ENCODE results near the gene RHOB.

DNA sequence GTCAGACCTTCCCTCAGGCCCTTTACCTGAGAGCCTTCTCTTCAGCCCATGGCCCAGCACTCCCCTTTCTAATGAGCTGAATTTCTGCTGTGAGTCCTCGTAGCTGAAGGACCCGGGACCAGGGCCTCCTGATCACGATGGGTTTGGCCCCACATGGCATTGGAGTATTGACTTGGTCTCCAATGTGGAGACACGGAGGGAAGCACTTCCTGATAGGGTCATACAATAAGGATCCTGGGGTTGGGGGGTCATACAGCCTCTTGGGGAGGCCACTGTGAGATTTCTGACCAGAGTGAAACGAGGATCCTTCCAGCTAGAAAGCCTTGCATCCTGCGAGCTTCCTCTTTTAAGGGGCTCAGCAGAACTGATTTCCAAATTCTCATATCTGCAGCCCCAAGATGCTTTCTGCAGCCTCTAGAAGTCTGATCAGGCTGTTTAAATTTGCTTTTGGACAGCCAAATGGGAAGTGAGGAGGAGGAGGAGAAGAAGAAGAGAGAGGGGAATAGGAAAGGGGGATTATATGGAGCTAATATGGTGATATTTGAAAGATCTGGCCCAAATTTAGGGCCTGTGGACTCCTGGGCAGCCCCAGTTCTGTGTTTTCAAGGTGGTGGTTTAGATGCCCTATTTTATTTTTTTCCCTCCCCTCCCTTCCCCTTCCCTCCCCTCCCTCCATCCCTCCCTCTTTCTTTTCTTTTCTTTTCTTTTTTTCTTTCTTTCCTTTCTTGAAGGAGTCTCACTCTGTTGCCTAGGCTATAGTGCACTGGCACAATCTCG, 38.9 kb downstream of the RHOB start:
- TF ChIP-seq SP140L (CRISPR knock-in tag; IDR thresholded peaks at IDR 0.05; ENCODE audit: borderline replicate concordance) (no peak), NFE2L1 (CRISPR knock-in tag; IDR thresholded peaks at IDR 0.05; ENCODE audit: borderline replicate concordance) (no peak), POLR2A (IDR thresholded peaks at IDR 0.05; ENCODE audit: insufficient read depth in 1 of 2, low read depth in 2 of 2, low read length in 2 of 2) (no peak), GTF2F1 (IDR thresholded peaks at IDR 0.05; ENCODE audit: low read length) (no peak), GABPA (IDR thresholded peaks at IDR 0.05; ENCODE audit: low read depth, low read length) (no peak), GABPA (CRISPR knock-in tag; IDR thresholded peaks at IDR 0.05; ENCODE audit: low read depth) (no peak)
